Activated T-helper 2 cell treated with anti-CD3 and anti-CD28 coated beads, Interferon-gamma antibody, Interleukin-2, Interleukin-4, amounts not matched to agents 10 μg/mL and 5 μg/mL and 100 μg/mL, durations not matched to agents 14 hours and 24 hours and 36 hours (primary cell): ENCODE data around the gene JSRP1. TPM values are rescaled to one million over a fixed set of nuclear protein-coding genes. Genes with fewer than 3 reads are reported as not detected.

Experiments used
- DNase-seq: peaks from one replicate; pipeline ENCODE4 v3.0.0; 2021; ENCODE audit warnings: low spot score
- H3K27ac Mint-ChIP-seq: one replicate; pipeline ENCODE4 v1.8.0; 2021; ENCODE audit warnings: mixed read lengths
- H3K27me3 Mint-ChIP-seq: one replicate; pipeline ENCODE4 v1.8.0; 2021; ENCODE audit warnings: low read depth, mixed read lengths
- H3K36me3 Mint-ChIP-seq: one replicate; pipeline ENCODE4 v1.8.0; 2021; ENCODE audit warnings: low read depth, mixed read lengths
- H3K4me1 Mint-ChIP-seq: one replicate; pipeline ENCODE4 v1.8.0; 2021; ENCODE audit warnings: low read depth, mixed read lengths
- H3K4me3 Mint-ChIP-seq: one replicate; pipeline ENCODE4 v1.8.0; 2021; ENCODE audit warnings: low read depth, mild to moderate bottlenecking, moderate library complexity, mixed read lengths
- H3K9me3 Mint-ChIP-seq: one replicate; pipeline ENCODE4 v1.8.0; 2021; ENCODE audit warnings: mixed read lengths
- intact Hi-C: fragments of 100-400 bp; cut with micrococcal nuclease; formaldehyde crosslinking; loops from one replicate; pipeline ENCODE4 v1.15.1; 2023
- total RNA-seq: library from RNA; stranded (reverse); gene quantifications from 2 replicates; pipeline ENCODE4 v1.2.3, GENCODE V29; 2022

Gene JSRP1
- total RNA-seq, 1 donor from 2014 or later, result 0.21 TPM

DNA sequence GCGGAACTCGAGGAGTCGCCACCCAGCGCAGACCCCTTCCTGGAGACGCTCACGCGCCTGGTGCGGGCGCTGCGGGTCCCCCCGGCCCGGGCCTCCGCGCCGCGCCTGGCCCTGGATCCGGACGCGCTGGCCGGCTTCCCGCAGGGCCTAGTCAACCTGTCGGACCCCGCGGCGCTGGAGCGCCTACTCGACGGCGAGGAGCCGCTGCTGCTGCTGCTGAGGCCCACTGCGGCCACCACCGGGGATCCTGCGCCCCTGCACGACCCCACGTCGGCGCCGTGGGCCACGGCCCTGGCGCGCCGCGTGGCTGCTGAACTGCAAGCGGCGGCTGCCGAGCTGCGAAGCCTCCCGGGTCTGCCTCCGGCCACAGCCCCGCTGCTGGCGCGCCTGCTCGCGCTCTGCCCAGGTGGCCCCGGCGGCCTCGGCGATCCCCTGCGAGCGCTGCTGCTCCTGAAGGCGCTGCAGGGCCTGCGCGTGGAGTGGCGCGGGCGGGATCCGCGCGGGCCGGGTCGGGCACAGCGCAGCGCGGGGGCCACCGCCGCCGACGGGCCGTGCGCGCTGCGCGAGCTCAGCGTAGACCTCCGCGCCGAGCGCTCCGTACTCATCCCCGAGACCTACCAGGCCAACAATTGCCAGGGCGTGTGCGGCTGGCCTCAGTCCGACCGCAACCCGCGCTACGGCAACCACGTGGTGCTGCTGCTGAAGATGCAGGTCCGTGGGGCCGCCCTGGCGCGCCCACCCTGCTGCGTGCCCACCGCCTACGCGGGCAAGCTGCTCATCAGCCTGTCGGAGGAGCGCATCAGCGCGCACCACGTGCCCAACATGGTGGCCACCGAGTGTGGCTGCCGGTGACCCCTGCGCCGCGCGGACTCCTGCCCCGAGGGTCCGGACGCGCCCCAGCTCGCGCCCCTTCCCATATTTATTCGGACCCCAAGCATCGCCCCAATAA is 4.8 kb downstream of the JSRP1 start:
- Mint-ChIP-seq H3K27me3 (peaks cover 12% of the 10 kb centered on the region), H3K27ac (no peak overlapping the region), H3K9me3 (no peaks in the 10 kb centered on the region), H3K36me3 (peaks cover 5% of the 10 kb centered on the region), H3K4me3 (no peak overlapping the region), H3K4me1 (no peaks in the 10 kb centered on the region)
- intact Hi-C loops, result no loop called here
- DNase-seq, result no peak

GRCh38 chr19:2250766-2251105 is 5.5 kb downstream of the JSRP1 start:
- intact Hi-C loops, result no loop called here
- Mint-ChIP-seq H3K27ac (no peak overlapping the region), H3K27me3 (peaks cover 12% of the 10 kb centered on the region), H3K9me3 (no peaks in the 10 kb centered on the region), H3K4me3 (no peak overlapping the region), H3K4me1 (no peaks in the 10 kb centered on the region), H3K36me3 (peaks cover 9% of the 10 kb centered on the region)
- DNase-seq, result no peak

DNA sequence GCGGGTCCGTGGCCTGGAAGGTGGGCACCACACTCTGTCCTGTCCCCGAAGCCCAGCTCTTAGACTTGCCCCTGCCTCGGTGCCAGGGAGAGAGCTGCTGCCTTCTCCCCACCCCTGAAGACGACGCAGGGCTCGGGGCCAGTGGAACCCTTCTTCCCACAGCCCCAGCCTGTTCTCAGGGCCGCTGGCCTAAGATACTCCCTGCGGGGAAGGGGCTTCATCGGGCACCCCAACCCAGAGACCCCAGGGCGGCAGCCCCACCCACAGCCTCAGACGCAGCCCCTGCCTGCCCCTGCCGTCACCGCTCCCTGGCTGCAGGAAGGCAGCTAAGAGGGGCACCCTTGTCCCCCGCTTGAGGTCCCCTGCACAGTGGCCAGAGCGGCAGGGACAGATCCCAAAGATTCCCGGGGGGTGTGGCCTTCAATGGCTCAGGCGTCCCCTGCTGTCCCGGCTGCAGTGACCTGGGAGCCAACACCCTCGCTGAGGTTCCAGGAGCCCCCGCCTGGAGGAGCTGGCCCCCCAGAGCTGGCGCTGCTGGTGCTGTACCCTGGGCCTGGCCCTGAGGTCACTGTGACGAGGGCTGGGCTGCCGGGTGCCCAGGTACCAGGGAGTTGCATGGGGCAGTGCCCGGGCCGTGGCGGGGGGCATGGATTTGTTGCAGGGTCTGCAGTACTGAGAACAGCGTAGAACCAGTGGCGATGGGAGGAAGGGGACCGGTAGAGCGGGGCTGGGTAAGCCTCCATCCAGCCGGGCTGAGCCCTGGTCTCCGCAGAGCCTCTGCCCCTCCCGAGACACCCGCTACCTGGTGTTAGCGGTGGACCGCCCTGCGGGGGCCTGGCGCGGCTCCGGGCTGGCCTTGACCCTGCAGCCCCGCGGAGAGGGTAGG is 6.1 kb downstream of the JSRP1 start:
- no peak overlapping the region for H3K27ac Mint-ChIP-seq
- peaks cover 12% of the 10 kb centered on the region for H3K36me3 Mint-ChIP-seq
- intact Hi-C loops, result no loop called here
- DNase-seq, result no peak
- no peaks in the 10 kb centered on the region for H3K9me3 Mint-ChIP-seq
- no peak overlapping the region for H3K4me3 Mint-ChIP-seq
- no peaks in the 10 kb centered on the region for H3K4me1 Mint-ChIP-seq
- peaks cover 12% of the 10 kb centered on the region for H3K27me3 Mint-ChIP-seq

DNA sequence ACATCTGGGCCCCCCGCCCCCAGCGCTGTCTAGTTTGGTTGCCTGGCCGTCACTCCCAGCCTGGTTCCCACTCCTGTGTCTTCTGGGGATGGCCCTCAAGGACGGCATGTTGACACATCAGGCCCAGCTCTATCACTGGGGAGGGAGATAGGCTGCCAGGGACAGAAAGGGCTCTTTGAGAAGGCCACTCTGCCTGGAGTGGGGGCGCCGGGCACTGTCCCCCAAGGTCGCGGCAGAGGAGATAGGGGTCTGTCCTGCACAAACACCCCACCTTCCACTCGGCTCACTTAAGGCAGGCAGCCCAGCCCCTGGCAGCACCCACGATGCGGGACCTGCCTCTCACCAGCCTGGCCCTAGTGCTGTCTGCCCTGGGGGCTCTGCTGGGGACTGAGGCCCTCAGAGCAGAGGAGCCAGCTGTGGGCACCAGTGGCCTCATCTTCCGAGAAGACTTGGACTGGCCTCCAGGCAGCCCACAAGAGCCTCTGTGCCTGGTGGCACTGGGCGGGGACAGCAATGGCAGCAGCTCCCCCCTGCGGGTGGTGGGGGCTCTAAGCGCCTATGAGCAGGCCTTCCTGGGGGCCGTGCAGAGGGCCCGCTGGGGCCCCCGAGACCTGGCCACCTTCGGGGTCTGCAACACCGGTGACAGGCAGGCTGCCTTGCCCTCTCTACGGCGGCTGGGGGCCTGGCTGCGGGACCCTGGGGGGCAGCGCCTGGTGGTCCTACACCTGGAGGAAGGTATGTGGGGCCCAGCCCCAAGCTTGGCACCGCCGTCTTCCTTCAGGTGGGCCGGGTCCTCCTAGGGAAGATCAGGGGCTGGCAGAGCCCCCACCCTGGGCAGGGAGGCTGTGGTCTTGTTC is 7.0 kb downstream of the JSRP1 start, which contains the start of gene AMH:
Gene AMH, plus strand, starts transcription at position 314 of the 857 bp plus-strand sequence. Its CDS starts 10 bp downstream, at position 324.
- DNase-seq, result no peak
- peaks cover 20% of the 10 kb centered on the region for H3K36me3 Mint-ChIP-seq
- H3K9me3 Mint-ChIP-seq, result no peaks in the 10 kb centered on the region
- intact Hi-C loops, result no loop called here
- H3K27ac Mint-ChIP-seq, result no peak within 1 kb of the TSS
- H3K4me3 Mint-ChIP-seq, result no peak within 1 kb of the TSS
- peaks cover 11% of the 10 kb centered on the region for H3K27me3 Mint-ChIP-seq
- H3K4me1 Mint-ChIP-seq, result no peaks in the 10 kb centered on the region

- H3K27me3 Mint-ChIP-seq, result peaks cover 7% of the 10 kb centered on the region
- no peaks in the 10 kb centered on the region for H3K9me3 Mint-ChIP-seq
- H3K27ac Mint-ChIP-seq, result no peak overlapping the region
- no peaks in the 10 kb centered on the region for H3K4me1 Mint-ChIP-seq
- DNase-seq, result no peak
- intact Hi-C loops, result no loop called here
- no peak overlapping the region for H3K4me3 Mint-ChIP-seq
- peaks cover 26% of the 10 kb centered on the region for H3K36me3 Mint-ChIP-seq
Measured at GRCh38 chr19:2248136-2249009, 7.8 kb downstream of the JSRP1 start.

GRCh38 chr19:2247433-2248101 is 8.7 kb downstream of the JSRP1 start:
- Mint-ChIP-seq H3K27ac (no peak overlapping the region), H3K4me3 (no peak overlapping the region), H3K9me3 (no peaks in the 10 kb centered on the region), H3K27me3 (peaks cover 5% of the 10 kb centered on the region), H3K36me3 (peaks cover 31% of the 10 kb centered on the region), H3K4me1 (peaks cover 1% of the 10 kb centered on the region)
- intact Hi-C loops, result no loop called here
- DNase-seq, result no peak

GRCh38 chr19:2246801-2247361 is 9.3 kb downstream of the JSRP1 start:
- no peak for DNase-seq
- Mint-ChIP-seq H3K27ac (no peak overlapping the region), H3K27me3 (peaks cover under 1% of the 10 kb centered on the region), H3K4me1 (peaks cover 1% of the 10 kb centered on the region), H3K9me3 (no peaks in the 10 kb centered on the region), H3K36me3 (peaks cover 35% of the 10 kb centered on the region), H3K4me3 (no peak overlapping the region)
- intact Hi-C loops, result no loop called here

- Mint-ChIP-seq H3K36me3 (peaks cover 37% of the 10 kb centered on the region), H3K27me3 (no peaks in the 10 kb centered on the region), H3K27ac (no peak overlapping the region), H3K4me1 (peaks cover 5% of the 10 kb centered on the region), H3K4me3 (no peak overlapping the region), H3K9me3 (no peaks in the 10 kb centered on the region)
- intact Hi-C loops, result no loop called here
- DNase-seq, result no peak
Measured at GRCh38 chr19:2246014-2246620, 10.1 kb downstream of the JSRP1 start.

- no peak for DNase-seq
- no peaks in the 10 kb centered on the region for H3K9me3 Mint-ChIP-seq
- H3K4me3 Mint-ChIP-seq, result no peak overlapping the region
- H3K27ac Mint-ChIP-seq, result no peak overlapping the region
- intact Hi-C loops, result no loop called here
- H3K36me3 Mint-ChIP-seq, result peaks cover 45% of the 10 kb centered on the region
- no peaks in the 10 kb centered on the region for H3K27me3 Mint-ChIP-seq
- H3K4me1 Mint-ChIP-seq, result peaks cover 13% of the 10 kb centered on the region
Measured at GRCh38 chr19:2245273-2245672, 10.9 kb downstream of the JSRP1 start.

DNA sequence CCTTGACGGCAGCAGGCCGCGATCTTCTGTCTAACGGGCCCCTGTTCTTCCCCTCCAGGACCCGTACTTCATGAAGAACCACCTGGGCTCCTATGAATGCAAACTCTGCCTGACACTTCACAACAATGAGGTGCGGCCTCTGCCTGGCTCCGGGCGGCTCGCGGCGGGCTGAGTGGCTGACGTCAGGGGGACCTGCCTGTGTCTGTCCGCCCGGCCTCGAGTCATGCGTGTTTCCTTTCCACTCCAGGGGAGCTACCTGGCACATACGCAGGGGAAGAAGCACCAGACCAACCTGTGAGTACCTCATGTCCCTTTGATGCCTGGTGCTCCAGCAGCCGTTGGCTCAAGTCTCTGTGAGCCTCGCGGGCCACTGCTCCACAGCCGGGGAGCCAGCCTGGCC is 11.7 kb downstream of the JSRP1 start:
- Mint-ChIP-seq H3K4me3 (no peak overlapping the region), H3K27me3 (no peaks in the 10 kb centered on the region), H3K36me3 (peaks cover 51% of the 10 kb centered on the region), H3K4me1 (peaks cover 18% of the 10 kb centered on the region), H3K27ac (no peak overlapping the region), H3K9me3 (no peaks in the 10 kb centered on the region)
- DNase-seq, result no peak
- intact Hi-C loops, result no loop called here

GRCh38 chr19:2244125-2244411 is 12.1 kb downstream of the JSRP1 start:
- intact Hi-C loops, result no loop called here
- peaks cover 54% of the 10 kb centered on the region for H3K36me3 Mint-ChIP-seq

More at GRCh38 chr19:2244125-2244411, 12.1 kb downstream of the JSRP1 start:
- no peaks in the 10 kb centered on the region for H3K9me3 Mint-ChIP-seq
- H3K4me3 Mint-ChIP-seq, result no peak overlapping the region
- peaks cover 20% of the 10 kb centered on the region for H3K4me1 Mint-ChIP-seq
- H3K27me3 Mint-ChIP-seq, result no peaks in the 10 kb centered on the region
- no peak overlapping the region for H3K27ac Mint-ChIP-seq
- DNase-seq, result no peak
